ENCODE measurements around the gene PLSCR3.
"Not testable (repeated sequence)": the region's sequence is repeated elsewhere in the genome, so short reads cannot be mapped to it uniquely, and the experiment has no call there.

The PLSCR3 gene

GRCh38 chr17:7382901-7383300 lies 11.4 kb downstream of the PLSCR3 start:
- peaks cover 18% of the 10 kb centered on the region; the same call in 1 of the 2 replicates for H4K20me1 ChIP-seq
- H3K27ac ChIP-seq = no peak overlapping the region
- TF ChIP-seq Cebpa-rat (IDR thresholded peaks at IDR 0.05) = no peak
- peaks cover 12% of the 10 kb centered on the region for H3K4me1 ChIP-seq
- no peak overlapping the region for H3K4me2 ChIP-seq
- no peak overlapping the region for H3K4me3 ChIP-seq
- H3K36me3 ChIP-seq = peaks cover 3% of the 10 kb centered on the region
- H3K9me3 ChIP-seq = peaks cover 20% of the 10 kb centered on the region
- H3K9ac ChIP-seq = no peak overlapping the region
- H3K27me3 ChIP-seq = peaks cover 62% of the 10 kb centered on the region

- no peak within 1 kb of the TSS for H3K4me2 ChIP-seq
Measured at GRCh38 chr17:7380855-7381683, 13.3 kb downstream of the PLSCR3 start, which contains the start of gene TNK1. TNK1 (plus strand) TSS chr17:7381089; CDS start chr17:7382927, 1,838 bp downstream.

GRCh38 chr17:7380321-7380720 lies 14.0 kb downstream of the PLSCR3 start:
- H3K36me3 ChIP-seq = no peaks in the 10 kb centered on the region
- peaks cover 62% of the 10 kb centered on the region for H3K27me3 ChIP-seq
- no peak overlapping the region for H3K4me3 ChIP-seq
- H3K4me1 ChIP-seq = peaks cover 12% of the 10 kb centered on the region
- no peak for TF ChIP-seq Cebpa-rat (IDR thresholded peaks at IDR 0.05)
- no peak overlapping the region for H3K9ac ChIP-seq
- peaks cover 7% of the 10 kb centered on the region; the same call in 1 of the 2 replicates for H4K20me1 ChIP-seq
- H3K27ac ChIP-seq = no peak overlapping the region
- no peak overlapping the region for H3K4me2 ChIP-seq
- H3K9me3 ChIP-seq = peaks cover 20% of the 10 kb centered on the region

More at GRCh38 chr17:7380855-7381683, 13.3 kb downstream of the PLSCR3 start, which contains the start of gene TNK1:
- no peak within 1 kb of the TSS for H3K4me3 ChIP-seq
- H3K4me1 ChIP-seq = peaks cover 12% of the 10 kb centered on the region
- no peak for TF ChIP-seq Cebpa-rat (IDR thresholded peaks at IDR 0.05)
- H3K9me3 ChIP-seq = peaks cover 20% of the 10 kb centered on the region
- peaks cover 62% of the 10 kb centered on the region for H3K27me3 ChIP-seq
- no peak within 1 kb of the TSS for H3K27ac ChIP-seq
- peaks cover 10% of the 10 kb centered on the region; the same call in 1 of the 2 replicates for H4K20me1 ChIP-seq
- H3K36me3 ChIP-seq = no peaks in the 10 kb centered on the region; the same call in 1 of the 2 replicates
- H3K9ac ChIP-seq = no peak within 1 kb of the TSS

GRCh38 chr17:7379134-7379533 lies 15.2 kb downstream of the PLSCR3 start:
- peaks cover 55% of the 10 kb centered on the region for H3K27me3 ChIP-seq
- peaks cover 7% of the 10 kb centered on the region; the same call in 1 of the 2 replicates for H4K20me1 ChIP-seq
- H3K27ac ChIP-seq = no peak overlapping the region
- H3K36me3 ChIP-seq = no peaks in the 10 kb centered on the region
- no peak overlapping the region for H3K9ac ChIP-seq
- peaks cover 20% of the 10 kb centered on the region for H3K9me3 ChIP-seq
- no peak for TF ChIP-seq Cebpa-rat (IDR thresholded peaks at IDR 0.05)
- H3K4me1 ChIP-seq = peaks cover 7% of the 10 kb centered on the region
- no peak overlapping the region for H3K4me2 ChIP-seq
- H3K4me3 ChIP-seq = no peak overlapping the region

GRCh38 chr17:7374353-7374752 lies 20.0 kb downstream of the PLSCR3 start:
- Histone ChIP-seq H3K4me1 (no peaks in the 10 kb centered on the region), H3K4me2 (no peak overlapping the region), H3K4me3 (no peak overlapping the region), H3K27ac (no peak overlapping the region), H3K27me3 (peaks cover 7% of the 10 kb centered on the region; the same call in 1 of the 2 replicates), H3K9me3 (peaks cover 7% of the 10 kb centered on the region), H3K36me3 (no peaks in the 10 kb centered on the region), H4K20me1 (no peaks in the 10 kb centered on the region), H3K9ac (no peak overlapping the region)
- no peak for TF ChIP-seq Cebpa-rat (IDR thresholded peaks at IDR 0.05)

- no peaks in the 10 kb centered on the region for H3K9me3 ChIP-seq
- no peak overlapping the region for H3K9ac ChIP-seq
- H3K27me3 ChIP-seq = no peaks in the 10 kb centered on the region
- no peaks in the 10 kb centered on the region for H3K36me3 ChIP-seq
- H3K4me2 ChIP-seq = no peak overlapping the region
- no peak; the same call in 1 of the 2 replicates for TF ChIP-seq Cebpa-rat (IDR thresholded peaks at IDR 0.05)
- no peak overlapping the region for H3K27ac ChIP-seq
- H4K20me1 ChIP-seq = no peaks in the 10 kb centered on the region
- H3K4me3 ChIP-seq = no peak overlapping the region
- no peaks in the 10 kb centered on the region for H3K4me1 ChIP-seq
Measured at GRCh38 chr17:7370853-7371252, 23.5 kb downstream of the PLSCR3 start.

GRCh38 chr17:7369825-7370224 lies 24.5 kb downstream of the PLSCR3 start:
- no peaks in the 10 kb centered on the region for H3K36me3 ChIP-seq
- H3K4me2 ChIP-seq = no peak overlapping the region
- no peaks in the 10 kb centered on the region for H3K9me3 ChIP-seq
- no peaks in the 10 kb centered on the region for H3K27me3 ChIP-seq
- no peak for TF ChIP-seq Cebpa-rat (IDR thresholded peaks at IDR 0.05)
- no peak overlapping the region for H3K9ac ChIP-seq
- H4K20me1 ChIP-seq = no peaks in the 10 kb centered on the region
- H3K4me1 ChIP-seq = no peaks in the 10 kb centered on the region
- no peak overlapping the region for H3K27ac ChIP-seq
- H3K4me3 ChIP-seq = no peak overlapping the region

- H3K4me2 ChIP-seq, H3K4me3 ChIP-seq: not testable (repeated sequence)
Measured at GRCh38 chr17:7368599-7368994, 25.7 kb downstream of the PLSCR3 start.

GRCh38 chr17:7367918-7368598 lies 26.3 kb downstream of the PLSCR3 start:
- TF ChIP-seq Cebpa-rat (IDR thresholded peaks at IDR 0.05) = no peak
- Histone ChIP-seq H3K27ac (no peak overlapping the region), H3K4me3 (no peak overlapping the region), H4K20me1 (no peaks in the 10 kb centered on the region), H3K36me3 (no peaks in the 10 kb centered on the region), H3K27me3 (no peaks in the 10 kb centered on the region), H3K9me3 (no peaks in the 10 kb centered on the region), H3K9ac (no peak overlapping the region), H3K4me1 (no peaks in the 10 kb centered on the region), H3K4me2 (no peak overlapping the region)

More at GRCh38 chr17:7368599-7368994, 25.7 kb downstream of the PLSCR3 start:
- not testable (repeated sequence) for H3K9ac ChIP-seq, H3K27ac ChIP-seq, H4K20me1 ChIP-seq, H3K9me3 ChIP-seq, H3K36me3 ChIP-seq, H3K27me3 ChIP-seq, H3K4me1 ChIP-seq

GRCh38 chr17:7367083-7367482 lies 27.2 kb downstream of the PLSCR3 start:
- Histone ChIP-seq H3K27ac (no peak overlapping the region), H3K4me3 (no peak overlapping the region), H3K36me3 (no peaks in the 10 kb centered on the region), H3K9ac (no peak overlapping the region), H4K20me1 (no peaks in the 10 kb centered on the region), H3K9me3 (no peaks in the 10 kb centered on the region), H3K4me1 (no peaks in the 10 kb centered on the region), H3K27me3 (no peaks in the 10 kb centered on the region), H3K4me2 (no peak overlapping the region)
- no peak for TF ChIP-seq Cebpa-rat (IDR thresholded peaks at IDR 0.05)

- not testable (repeated sequence) for H4K20me1 ChIP-seq, H3K27ac ChIP-seq, H3K9me3 ChIP-seq, H3K4me3 ChIP-seq, H3K36me3 ChIP-seq, H3K9ac ChIP-seq, H3K4me2 ChIP-seq, H3K27me3 ChIP-seq, H3K4me1 ChIP-seq
Measured at GRCh38 chr17:7365963-7366362, 28.4 kb downstream of the PLSCR3 start.

Data from BLaER1 (cell line).